Smooth muscle cell (in vitro differentiated cells): ENCODE measurements around the gene BRD2. TPM values are rescaled to one million over a fixed set of nuclear protein-coding genes. Genes with fewer than 3 reads are reported as not detected.
A peak's percentile ranks its signal among the peaks of the same experiment; 100 is the strongest.

Experiments used
- DNase-seq: peaks from one replicate; lab custom pipeline; 2025; ENCODE audit not compliant: unreplicated experiment; lab: John Stamatoyannopoulos, UW
- H2AFZ ChIP-seq: fragments of 200-600 bp; sonication (generic); 2 replicates; pipeline ENCODE4 v1.6.0; 2016; ENCODE audit warnings: antibody characterized with exemption, low read depth, mild to moderate bottlenecking
- H3F3A ChIP-seq: fragments of 200-600 bp; sonication (generic); 2 replicates; pipeline ENCODE4 v1.6.0; 2017; ENCODE audit warnings: antibody characterized with exemption, low read depth
- H3K27ac ChIP-seq: fragments of 200-600 bp; sonication (generic); 2 replicates; pipeline ENCODE4 v1.5.1; 2016; ENCODE audit warnings: low read depth, mild to moderate bottlenecking
- H3K27me3 ChIP-seq: fragments of 200-600 bp; sonication (generic); 2 replicates; pipeline ENCODE4 v1.6.1; 2016; ENCODE audit warnings: low read depth, mild to moderate bottlenecking
- H3K36me3 ChIP-seq: fragments of 200-600 bp; sonication (generic); 2 replicates; pipeline ENCODE4 v1.5.1; 2016; ENCODE audit warnings: low read depth
- H3K4me1 ChIP-seq: fragments of 200-600 bp; sonication (generic); 2 replicates; pipeline ENCODE4 v1.5.1; 2016; ENCODE audit warnings: low read depth
- H3K4me2 ChIP-seq: fragments of 200-600 bp; sonication (generic); 2 replicates; pipeline ENCODE4 v1.6.0; 2016; ENCODE audit warnings: mild to moderate bottlenecking
- H3K4me3 ChIP-seq: fragments of 200-600 bp; sonication (generic); 2 replicates; pipeline ENCODE4 v1.5.1; 2016; ENCODE audit warnings: mild to moderate bottlenecking
- H3K79me2 ChIP-seq: fragments of 200-600 bp; sonication (generic); 2 replicates; pipeline ENCODE4 v1.6.0; 2016; ENCODE audit warnings: low read depth, mild to moderate bottlenecking
- H3K9ac ChIP-seq: fragments of 200-600 bp; sonication (generic); 2 replicates; pipeline ENCODE4 v1.6.0; 2016; ENCODE audit warnings: low read depth
- H3K9me3 ChIP-seq: fragments of 200-600 bp; sonication (generic); replicated peaks from 2 replicates; pipeline ENCODE4 v1.5.1; 2016; ENCODE audit warnings: low read depth
- H4K20me1 ChIP-seq: fragments of 200-600 bp; sonication (generic); 2 replicates; pipeline ENCODE4 v1.6.0; 2016; ENCODE audit warnings: low read depth
- WGBS: methylation state at CpG from one replicate; pipeline ENCODE4 v1.1.7; 2016; ENCODE audit warnings: low lambda C conversion rate; 5-methylcytosine and 5-hydroxymethylcytosine counted together
- polyA plus RNA-seq: library from polyadenylated mRNA; unstranded; fragments of >200 nt; fragmentation: Nextera tagmentation; extraction: Ambion mirVana; gene quantifications from 2 replicates; pipeline ENCODE4 v1.2.1, GENCODE V29; 2016
- total RNA-seq: library from RNA; depleted of rRNA; stranded (reverse); fragments of >200 nt; gene quantifications from 2 replicates; pipeline ENCODE4 v1.2.3, GENCODE V29; 2014
- TF ChIP-seq, protein P1 (sequence below): fragments of 200-600 bp; sonication (generic); IDR thresholded peaks from 2 replicates; pipeline ENCODE4 v1.5.1; 2017; ENCODE audit warnings: borderline replicate concordance, mild to moderate bottlenecking, antibody characterized with exemption; ENCODE audit not compliant: insufficient read depth, poor library complexity, severe bottlenecking

The BRD2 gene
- total and polyA plus RNA-seq, 2 experiments from 2014 or later: 162 to 205 TPM

- H2AFZ ChIP-seq: no peak overlapping the region
- no peaks in the 10 kb centered on the region for H3K36me3 ChIP-seq
- H3K27ac ChIP-seq: no peak overlapping the region
- no peaks in the 10 kb centered on the region for H3K4me1 ChIP-seq
- H3K4me2 ChIP-seq: no peak overlapping the region
- H3K4me3 ChIP-seq: no peak overlapping the region
- H3K79me2 ChIP-seq: no peaks in the 10 kb centered on the region
- DNase-seq: no peak
- H3F3A ChIP-seq: no peaks in the 10 kb centered on the region
- no peaks in the 10 kb centered on the region for H4K20me1 ChIP-seq
- peaks cover 3% of the 10 kb centered on the region for H3K27me3 ChIP-seq
- WGBS: 67% methylated on average over 11 of the region's 11 CpGs
- TF ChIP-seq, protein P1, sequence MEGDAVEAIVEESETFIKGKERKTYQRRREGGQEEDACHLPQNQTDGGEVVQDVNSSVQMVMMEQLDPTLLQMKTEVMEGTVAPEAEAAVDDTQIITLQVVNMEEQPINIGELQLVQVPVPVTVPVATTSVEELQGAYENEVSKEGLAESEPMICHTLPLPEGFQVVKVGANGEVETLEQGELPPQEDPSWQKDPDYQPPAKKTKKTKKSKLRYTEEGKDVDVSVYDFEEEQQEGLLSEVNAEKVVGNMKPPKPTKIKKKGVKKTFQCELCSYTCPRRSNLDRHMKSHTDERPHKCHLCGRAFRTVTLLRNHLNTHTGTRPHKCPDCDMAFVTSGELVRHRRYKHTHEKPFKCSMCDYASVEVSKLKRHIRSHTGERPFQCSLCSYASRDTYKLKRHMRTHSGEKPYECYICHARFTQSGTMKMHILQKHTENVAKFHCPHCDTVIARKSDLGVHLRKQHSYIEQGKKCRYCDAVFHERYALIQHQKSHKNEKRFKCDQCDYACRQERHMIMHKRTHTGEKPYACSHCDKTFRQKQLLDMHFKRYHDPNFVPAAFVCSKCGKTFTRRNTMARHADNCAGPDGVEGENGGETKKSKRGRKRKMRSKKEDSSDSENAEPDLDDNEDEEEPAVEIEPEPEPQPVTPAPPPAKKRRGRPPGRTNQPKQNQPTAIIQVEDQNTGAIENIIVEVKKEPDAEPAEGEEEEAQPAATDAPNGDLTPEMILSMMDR: peak; percentile 25
- H3K9me3 ChIP-seq: no peaks in the 10 kb centered on the region
- H3K9ac ChIP-seq: no peak overlapping the region
Measured at GRCh38 chr6:32947552-32948465, 20.6 kb upstream of the BRD2 start.

- TF ChIP-seq, protein P1: no peak
- no peaks in the 10 kb centered on the region for H3K9me3 ChIP-seq
- peaks cover 3% of the 10 kb centered on the region for H3K27me3 ChIP-seq
- H3K4me3 ChIP-seq: no peak overlapping the region
- H3K4me2 ChIP-seq: no peak overlapping the region
- no peak overlapping the region for H2AFZ ChIP-seq
- H3K4me1 ChIP-seq: no peaks in the 10 kb centered on the region
- no peaks in the 10 kb centered on the region for H3K79me2 ChIP-seq
- H3K36me3 ChIP-seq: no peaks in the 10 kb centered on the region
- no peak for DNase-seq
- no peaks in the 10 kb centered on the region for H4K20me1 ChIP-seq
- WGBS: 86% methylated on average over 9 of the region's 9 CpGs
- no peak overlapping the region for H3K9ac ChIP-seq
- H3K27ac ChIP-seq: no peak overlapping the region
- H3F3A ChIP-seq: no peaks in the 10 kb centered on the region
Measured at GRCh38 chr6:32949113-32949512, 19.3 kb upstream of the BRD2 start.

DNA sequence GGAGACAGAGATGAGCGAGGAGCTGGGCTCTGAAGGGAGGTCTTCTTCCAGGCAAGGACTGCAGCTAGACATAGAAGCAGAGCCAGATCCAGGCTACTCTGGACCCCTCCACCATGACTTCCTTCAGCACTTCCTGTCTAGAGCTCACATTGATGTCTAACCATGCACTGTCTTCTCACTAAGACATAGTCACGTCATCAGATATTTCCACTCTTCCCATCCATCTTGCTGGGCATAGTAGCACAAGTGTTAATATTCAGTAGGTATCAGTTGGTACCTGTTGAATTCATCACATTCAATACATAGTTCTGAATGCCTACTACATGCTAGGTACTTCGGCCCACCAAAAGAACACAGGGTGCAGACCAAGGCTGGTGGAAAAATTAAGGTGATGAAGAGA lies 18.4 kb upstream of the BRD2 start:
- H3K4me1 ChIP-seq: no peaks in the 10 kb centered on the region
- H3K27ac ChIP-seq: no peak overlapping the region
- TF ChIP-seq, protein P1: no peak
- no peak overlapping the region for H2AFZ ChIP-seq
- DNase-seq: no peak
- H3K79me2 ChIP-seq: no peaks in the 10 kb centered on the region
- H3F3A ChIP-seq: no peaks in the 10 kb centered on the region
- no peaks in the 10 kb centered on the region for H4K20me1 ChIP-seq
- no peaks in the 10 kb centered on the region for H3K9me3 ChIP-seq
- H3K9ac ChIP-seq: no peak overlapping the region
- no peaks in the 10 kb centered on the region for H3K36me3 ChIP-seq
- no peak overlapping the region for H3K4me3 ChIP-seq
- peaks cover 3% of the 10 kb centered on the region for H3K27me3 ChIP-seq
- H3K4me2 ChIP-seq: no peak overlapping the region
- WGBS: 88% methylated on average over 3 of the region's 3 CpGs
